ENCODE results near the gene UBTD1.
"Not testable (repeated sequence)": the region's sequence is repeated elsewhere in the genome, so short reads cannot be mapped to it uniquely, and the experiment has no call there.

The UBTD1 gene

DNA sequence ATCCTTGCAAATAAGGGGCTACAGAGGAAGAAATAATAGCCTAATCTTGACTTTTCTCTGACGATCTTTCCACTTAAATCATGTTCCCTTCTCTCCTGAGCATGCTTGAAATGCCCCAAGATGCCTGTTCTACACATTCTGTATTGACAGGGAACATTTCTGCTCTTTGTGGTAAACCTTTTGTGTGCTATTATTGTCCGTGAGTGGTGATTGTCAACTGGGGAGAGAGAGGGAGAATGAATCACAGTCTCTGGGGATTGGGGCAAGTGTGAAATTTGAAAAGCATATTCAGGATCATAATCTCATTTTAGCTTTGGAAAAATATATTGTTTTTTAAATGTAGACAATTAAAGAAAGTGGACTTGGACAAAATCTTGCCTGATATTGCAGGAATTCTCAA is 20.6 kb downstream of the UBTD1 start:
- Histone ChIP-seq H3K27ac (no peak overlapping the region), H3K4me3 (no peak overlapping the region)
- no peak for DNase-seq (ENCODE audit: low spot score)
- TF ChIP-seq CTCF (IDR thresholded peaks at IDR 0.05) = no peak

GRCh38 chr10:97520520-97520919 is 21.8 kb downstream of the UBTD1 start:
- DNase-seq (ENCODE audit: low spot score) = no peak
- Histone ChIP-seq H3K4me3 (no peak overlapping the region), H3K27ac (no peak overlapping the region)
- TF ChIP-seq CTCF (IDR thresholded peaks at IDR 0.05) = no peak

DNA sequence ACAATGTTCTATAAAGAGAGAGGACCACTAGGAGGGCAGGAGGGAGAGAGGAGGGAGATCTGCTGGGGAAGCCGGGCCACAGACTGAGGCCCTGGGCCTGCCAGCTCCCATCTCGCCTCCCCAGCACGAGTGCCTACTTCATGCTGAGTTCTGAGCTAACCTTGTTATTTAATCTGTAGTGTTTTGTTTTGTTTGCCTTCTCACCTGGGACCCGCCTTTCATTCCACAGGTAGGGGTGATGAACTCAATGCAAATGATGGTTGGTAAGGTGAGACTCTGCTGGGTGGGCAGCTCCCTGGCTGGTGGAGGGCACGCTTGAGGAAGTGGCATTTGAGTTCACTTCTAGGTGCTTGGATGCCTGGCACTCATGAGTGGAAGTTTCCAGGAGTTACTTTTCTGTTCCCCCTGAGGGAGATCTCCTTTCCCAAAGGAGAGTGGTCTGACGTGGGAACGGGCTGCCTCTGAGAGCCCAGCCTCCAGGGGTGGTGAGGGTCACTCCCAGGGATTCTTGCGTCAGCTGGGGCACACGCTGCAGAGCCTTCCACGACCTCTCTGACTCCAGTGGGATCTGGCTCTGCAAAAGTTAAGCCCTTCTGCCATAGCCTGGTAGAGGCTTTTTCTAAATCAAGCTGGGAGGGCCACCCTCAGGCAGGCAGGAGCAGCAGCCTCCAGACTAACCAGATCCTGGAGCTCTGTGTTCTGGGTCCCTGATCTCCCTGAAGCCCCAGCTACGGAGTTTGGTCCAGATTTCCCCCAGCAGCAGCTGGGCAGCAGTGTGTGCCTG is 22.4 kb downstream of the UBTD1 start:
- Histone ChIP-seq H3K27ac (no peak overlapping the region), H3K4me3 (no peak overlapping the region)
- DNase-seq (ENCODE audit: low spot score) = no peak
- TF ChIP-seq CTCF (IDR thresholded peaks at IDR 0.05) = no peak

- Histone ChIP-seq H3K4me3 (no peak overlapping the region), H3K27ac (no peak overlapping the region)
- DNase-seq (ENCODE audit: low spot score) = no peak
- TF ChIP-seq CTCF (IDR thresholded peaks at IDR 0.05) = no peak
Observed at GRCh38 chr10:97522071-97522470, 23.3 kb downstream of the UBTD1 start.

DNA sequence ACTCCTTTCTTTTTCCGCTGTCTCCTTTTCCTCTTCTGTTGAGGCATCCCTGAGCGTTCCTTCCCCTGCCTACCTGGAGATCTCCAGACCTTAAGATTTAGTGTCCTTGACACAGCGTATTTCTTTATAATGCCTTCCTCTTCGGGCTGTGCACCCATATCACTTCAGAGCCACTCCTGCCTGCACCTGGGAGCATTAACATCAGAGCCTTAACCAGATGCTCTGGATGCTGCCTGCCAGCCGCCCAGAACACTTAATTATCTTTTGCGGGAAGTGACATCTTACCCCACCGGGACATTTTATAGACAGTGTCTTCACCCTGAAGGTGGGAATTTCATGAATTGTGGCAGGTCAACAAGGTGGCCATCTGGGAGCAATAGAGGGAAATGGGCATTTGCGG is 24.2 kb downstream of the UBTD1 start:
- Histone ChIP-seq H3K4me3 (no peak overlapping the region), H3K27ac (no peak overlapping the region)
- DNase-seq (ENCODE audit: low spot score) = no peak
- no peak for TF ChIP-seq CTCF (IDR thresholded peaks at IDR 0.05)

GRCh38 chr10:97525086-97525485 is 26.4 kb downstream of the UBTD1 start:
- H3K27ac ChIP-seq = no peak overlapping the region
- DNase-seq (ENCODE audit: low spot score) = no peak
- no peak overlapping the region for H3K4me3 ChIP-seq
- TF ChIP-seq CTCF (IDR thresholded peaks at IDR 0.05) = no peak

- TF ChIP-seq CTCF (IDR thresholded peaks at IDR 0.05) = no peak
- no peak overlapping the region for H3K4me3 ChIP-seq
- no peak for DNase-seq (ENCODE audit: low spot score)
- H3K27ac ChIP-seq = no peak overlapping the region
Observed at GRCh38 chr10:97525683-97526110, 27.0 kb downstream of the UBTD1 start.

DNA sequence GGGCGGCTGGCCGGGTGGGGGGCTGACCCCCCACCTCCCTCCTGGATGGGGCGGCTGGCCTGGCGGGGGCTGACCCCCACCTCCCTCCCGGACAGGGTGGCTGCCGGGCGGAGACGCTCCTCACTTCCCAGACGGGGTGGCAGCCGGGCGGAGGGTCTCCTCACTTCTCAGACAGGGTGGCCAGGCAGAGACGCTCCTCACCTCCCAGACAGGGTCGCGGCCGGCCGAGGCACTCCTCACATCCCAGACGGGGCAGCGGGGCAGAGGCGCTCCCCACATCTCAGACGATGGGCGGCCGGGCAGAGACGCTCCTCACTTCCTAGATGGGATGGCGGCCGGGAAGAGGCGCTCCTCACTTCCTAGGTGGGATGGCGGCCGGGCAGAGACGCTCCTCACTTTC is 30.2 kb downstream of the UBTD1 start:
- not testable (repeated sequence) for H3K27ac ChIP-seq; DNase-seq (ENCODE audit: low spot score); H3K4me3 ChIP-seq
